GM19351 (cell line): ENCODE data around the gene BANP.
"Not testable (repeated sequence)": the region's sequence is repeated elsewhere in the genome, so short reads cannot be mapped to it uniquely, and the experiment has no call there.

Experiments
- ATAC-seq: cut with Tn5 transposase; IDR thresholded peaks from one replicate; pipeline ENCODE4 v1.9.1; 2021; ENCODE audit warnings: mild to moderate bottlenecking, moderate library complexity; ENCODE audit not compliant: unreplicated experiment

Gene BANP

DNA sequence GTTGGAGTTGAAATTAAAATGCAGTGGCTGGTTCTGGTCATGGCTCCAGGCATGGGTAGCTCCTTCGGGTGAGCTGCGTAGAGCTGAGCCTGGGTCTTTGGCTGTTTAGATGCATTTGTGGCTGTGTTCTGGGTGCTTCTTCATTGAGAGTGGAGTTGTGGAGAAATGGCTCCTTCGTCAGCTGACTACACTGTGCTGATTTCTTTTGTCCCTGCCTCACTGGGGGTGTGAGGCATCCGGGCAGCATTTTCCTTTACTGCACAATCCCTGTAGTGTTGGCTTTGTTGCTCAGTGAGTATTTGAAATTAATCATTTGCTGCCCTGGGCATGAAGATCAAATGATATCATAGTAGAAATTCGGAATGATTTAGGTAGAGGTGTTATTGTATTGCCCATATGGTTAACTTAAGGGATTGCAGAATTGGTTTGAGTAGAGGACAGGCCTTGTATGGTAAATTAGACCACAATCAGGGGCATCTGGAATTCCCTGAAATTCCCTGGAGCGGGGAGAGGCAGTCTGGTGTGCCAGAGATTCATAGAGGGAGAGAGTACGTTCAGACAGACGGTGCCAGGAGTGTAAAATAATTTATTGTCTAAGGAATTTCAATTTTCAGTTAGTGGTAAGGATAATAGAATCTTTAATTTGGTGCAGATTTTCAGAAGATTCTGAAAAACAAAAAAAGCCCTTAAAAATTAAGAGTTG lies 92.1 kb downstream of the BANP start:
- ATAC-seq: not testable (repeated sequence)

- ATAC-seq: peak; percentile 59
These were observed 92.9 kb downstream of the BANP start for GRCh38 chr16:88044121-88044581.

DNA sequence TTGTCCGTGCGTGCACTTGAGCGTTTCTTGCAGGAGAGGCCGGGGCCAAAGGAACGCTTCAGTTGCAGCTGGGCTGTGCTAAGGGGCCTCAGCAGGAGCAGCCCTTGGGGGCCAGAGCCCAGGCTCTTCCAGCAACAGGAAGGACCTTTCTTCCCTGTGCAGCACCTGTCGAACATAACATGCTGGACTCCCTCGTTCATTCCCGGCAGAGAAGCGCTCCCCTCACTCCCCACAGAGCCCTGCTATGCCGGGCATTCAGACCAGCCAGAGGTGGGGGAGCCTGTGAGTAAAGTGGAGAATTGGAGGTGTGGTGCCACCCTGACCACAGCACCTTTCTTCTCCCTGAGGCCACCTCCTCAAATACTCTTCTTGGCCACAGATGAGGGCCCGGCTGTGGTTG lies 94.1 kb downstream of the BANP start:
- not testable (repeated sequence) for ATAC-seq

DNA sequence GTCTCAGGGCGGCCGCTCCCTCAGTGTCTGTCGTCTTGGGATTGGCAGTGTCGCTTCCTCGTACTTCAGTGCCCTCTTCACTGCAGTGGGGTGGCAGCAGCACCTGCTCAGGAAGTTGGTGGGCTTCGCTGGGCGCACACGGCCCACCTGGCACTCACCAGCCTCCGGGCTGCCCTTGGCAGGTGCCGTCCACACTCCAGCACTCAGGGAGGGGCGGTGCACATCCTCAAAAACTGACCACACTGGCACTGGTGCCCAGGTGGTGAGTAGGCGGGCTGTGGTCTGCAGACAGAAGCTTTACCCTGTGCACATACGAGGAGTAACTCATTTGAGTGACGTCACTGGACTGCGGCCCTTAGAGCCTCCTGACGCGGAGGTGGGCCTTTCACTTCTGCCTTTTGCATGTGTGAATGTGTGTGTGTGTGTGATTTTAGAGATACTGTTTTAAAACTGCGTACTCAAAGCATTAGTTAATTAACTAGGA lies 94.6 kb downstream of the BANP start:
- peak; percentile 83 for ATAC-seq

- no peak for ATAC-seq
These were observed 96.2 kb downstream of the BANP start for GRCh38 chr16:88047462-88047861.

- ATAC-seq: no peak
These were observed 97.8 kb downstream of the BANP start for GRCh38 chr16:88048985-88049384.

DNA sequence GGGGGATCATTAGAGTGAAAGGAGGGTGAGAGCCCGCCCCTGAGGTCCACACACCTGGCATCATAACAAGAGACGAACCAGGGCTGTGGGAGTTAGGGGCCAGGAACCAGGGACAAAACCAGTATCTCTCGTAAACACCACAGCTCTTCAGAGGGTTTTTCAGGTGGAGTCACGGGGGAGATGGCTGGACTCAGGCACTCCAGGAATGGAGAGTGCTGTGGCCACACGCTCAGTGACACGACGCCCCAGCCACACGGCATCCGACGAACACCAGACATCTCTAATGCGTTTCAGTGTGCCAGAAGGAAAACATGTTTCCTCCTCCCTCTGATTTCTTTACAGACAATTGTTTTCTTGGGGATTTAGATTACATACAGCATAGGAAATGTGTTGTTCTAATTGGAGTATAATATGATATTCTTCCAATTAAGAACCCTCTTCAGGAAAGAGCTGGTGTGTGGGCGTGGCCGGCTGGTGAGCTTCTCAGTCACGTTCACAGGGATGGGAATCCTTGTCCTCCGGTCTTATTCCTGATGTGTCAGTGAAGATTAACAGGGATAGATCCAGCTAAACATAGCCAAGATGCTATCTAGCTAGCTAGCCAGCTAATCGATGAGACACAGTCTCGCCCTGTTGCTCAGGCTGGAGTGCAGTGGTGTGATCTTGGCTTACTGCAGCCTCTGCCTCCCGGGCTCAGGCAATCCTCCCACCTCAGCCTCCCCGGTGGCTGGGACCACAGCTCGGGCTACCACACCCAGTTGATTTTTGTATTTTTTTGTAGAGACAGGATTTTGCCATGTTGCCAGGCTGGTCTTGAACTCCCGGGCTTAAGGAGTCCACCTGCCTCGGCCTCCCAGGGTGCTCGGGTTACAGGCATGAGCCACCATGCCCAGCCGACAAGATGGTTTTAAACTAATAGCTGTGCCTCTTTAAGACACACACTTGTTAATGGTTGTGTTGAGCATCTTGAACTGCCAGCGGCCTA lies 98.6 kb downstream of the BANP start:
- ATAC-seq: no peak

DNA sequence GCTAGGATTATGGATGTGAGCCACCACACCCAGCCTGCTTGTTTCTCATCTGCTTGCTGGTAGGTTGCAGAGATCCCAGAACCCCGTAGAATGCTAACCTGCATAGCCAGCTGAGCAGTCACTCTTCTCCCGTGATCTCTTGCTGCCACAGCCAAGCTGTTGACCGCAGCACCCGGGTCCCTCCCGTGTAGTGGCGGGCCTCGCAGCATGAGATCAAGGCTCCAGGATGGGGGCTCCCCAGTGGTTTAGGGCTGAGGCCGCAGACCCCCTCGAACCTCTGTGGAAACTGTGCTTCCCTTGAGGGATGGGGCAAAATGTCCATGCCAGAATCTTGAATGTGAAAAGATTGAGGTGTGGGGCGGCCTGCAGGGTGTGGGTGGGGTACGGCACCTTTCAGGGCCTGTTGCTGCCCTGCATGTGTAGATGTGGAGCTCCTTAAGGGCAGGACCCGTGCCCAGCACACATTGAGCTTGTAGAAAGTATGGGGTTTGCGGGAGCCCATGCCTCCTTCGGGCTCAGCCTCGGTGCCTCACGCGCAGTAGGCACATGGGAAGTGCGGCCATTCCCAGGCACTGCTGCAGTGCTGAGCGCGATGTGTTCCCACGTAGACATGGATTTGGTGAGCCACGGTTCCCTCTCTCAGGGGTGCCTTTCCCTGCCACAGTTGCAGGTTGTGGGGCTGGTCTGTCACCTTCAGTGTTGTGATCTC lies 99.9 kb downstream of the BANP start:
- ATAC-seq: no peak

DNA sequence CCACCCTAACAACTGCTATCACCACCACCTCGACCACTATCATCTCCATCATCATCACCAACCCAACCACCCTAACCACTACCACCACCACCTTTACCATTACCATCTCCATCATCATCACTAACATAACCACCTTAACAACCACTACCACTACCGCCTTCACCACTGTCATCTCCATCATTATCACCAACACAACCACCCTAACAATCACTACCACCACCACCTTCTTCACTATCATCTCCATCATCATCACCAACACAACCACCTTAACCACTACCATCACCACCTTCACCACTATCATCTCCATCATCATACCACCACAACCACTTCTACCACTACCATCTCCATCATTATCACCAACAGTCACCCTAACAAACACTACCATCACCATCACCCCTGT lies 101.4 kb downstream of the BANP start:
- ATAC-seq: no peak

DNA sequence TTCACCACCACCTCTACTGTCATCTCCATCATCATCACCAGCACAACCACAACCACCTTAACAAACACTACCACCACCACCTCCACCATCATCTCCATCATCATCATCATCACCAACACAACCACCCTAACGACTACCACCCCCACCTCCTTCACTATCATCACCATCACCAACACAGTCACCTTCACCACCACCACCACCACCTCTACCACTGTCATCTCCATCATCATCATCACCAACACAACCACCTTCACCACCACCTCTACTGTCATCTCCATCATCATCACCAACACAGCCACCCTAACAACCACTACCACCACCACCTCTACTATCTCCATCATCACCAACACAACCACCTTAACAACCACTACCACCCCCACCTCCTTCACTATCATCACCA lies 102.2 kb downstream of the BANP start:
- ATAC-seq: not testable (repeated sequence)

DNA sequence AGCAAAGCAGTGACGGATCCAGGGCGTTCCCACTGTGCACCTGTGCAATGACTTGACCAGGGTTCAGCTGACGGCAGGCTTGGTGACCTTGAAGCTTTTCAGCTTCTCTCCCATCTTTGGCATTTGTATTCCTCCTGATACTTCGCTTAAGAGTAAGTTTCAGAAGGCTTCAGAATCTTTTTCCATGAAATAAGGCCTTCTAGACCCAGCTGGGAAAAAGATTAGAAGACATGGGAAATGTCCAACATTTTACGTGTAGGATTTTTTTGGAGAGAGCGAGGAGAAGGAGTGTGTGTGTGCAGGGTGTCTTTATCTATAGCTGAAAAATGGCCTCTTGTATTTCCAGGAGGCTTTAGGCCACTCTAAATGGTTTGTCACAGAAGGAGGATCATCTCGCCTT lies 104.1 kb downstream of the BANP start:
- ATAC-seq: no peak

- ATAC-seq: no peak
These were observed 105.0 kb downstream of the BANP start for GRCh38 chr16:88056212-88056611.

DNA sequence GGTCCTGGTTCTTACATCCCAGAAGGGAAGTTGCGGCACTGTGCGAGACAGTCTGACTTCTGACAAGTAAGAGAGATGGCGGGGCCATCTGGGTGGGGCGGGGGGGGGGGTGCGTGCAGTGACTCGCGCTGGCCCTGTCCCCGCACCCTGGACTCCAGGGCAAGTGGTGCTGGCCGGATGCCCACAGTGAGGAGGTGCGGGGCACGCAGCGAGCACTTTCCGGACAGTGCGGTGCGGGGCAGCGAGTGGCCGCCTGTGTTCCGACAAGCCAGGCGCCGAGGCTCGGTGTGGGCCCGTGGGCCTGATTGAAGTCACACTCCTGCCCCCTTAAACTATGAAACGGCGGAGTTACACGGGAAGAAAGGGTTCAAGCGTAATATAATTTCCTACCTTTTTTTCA lies 106.4 kb downstream of the BANP start:
- no peak for ATAC-seq

GRCh38 chr16:88058136-88058535 lies 106.9 kb downstream of the BANP start:
- ATAC-seq: no peak

GRCh38 chr16:88058817-88059216 lies 107.6 kb downstream of the BANP start:
- ATAC-seq: no peak

DNA sequence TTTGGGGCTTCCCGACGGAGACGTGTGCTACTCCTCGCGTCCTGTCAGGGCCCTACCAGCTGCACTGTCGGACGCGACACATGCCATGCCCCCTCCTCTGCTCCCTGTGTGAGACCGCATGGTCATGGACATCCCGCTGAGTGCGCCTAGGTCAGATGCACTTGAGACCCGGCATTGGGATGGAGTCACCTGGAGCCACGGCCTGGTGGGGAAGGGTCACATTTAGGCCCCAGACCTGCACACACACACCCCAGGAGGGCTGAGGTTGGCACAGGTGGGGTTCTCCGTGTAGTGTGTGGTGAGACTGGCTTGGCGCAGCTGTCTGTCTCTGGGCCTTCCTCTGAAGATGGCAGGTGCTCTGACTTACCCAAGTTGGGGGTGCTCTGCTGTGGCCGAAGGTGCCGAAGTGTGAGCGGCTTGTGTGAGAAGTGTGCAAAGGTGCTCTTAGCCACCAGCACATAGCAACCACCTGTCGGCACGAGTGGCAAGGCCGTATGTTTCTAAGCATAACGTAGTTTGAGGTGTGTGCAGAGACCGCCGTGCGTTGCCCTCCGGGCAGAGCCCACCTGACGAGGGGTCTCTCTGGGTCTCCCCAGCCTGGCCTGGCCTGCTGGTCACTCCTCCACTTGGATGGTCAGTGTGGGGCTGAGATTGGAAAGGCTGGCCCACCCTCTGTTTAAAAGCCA lies 108.6 kb downstream of the BANP start:
- no peak for ATAC-seq

GRCh38 chr16:88060524-88061219 lies 109.4 kb downstream of the BANP start:
- ATAC-seq: no peak

DNA sequence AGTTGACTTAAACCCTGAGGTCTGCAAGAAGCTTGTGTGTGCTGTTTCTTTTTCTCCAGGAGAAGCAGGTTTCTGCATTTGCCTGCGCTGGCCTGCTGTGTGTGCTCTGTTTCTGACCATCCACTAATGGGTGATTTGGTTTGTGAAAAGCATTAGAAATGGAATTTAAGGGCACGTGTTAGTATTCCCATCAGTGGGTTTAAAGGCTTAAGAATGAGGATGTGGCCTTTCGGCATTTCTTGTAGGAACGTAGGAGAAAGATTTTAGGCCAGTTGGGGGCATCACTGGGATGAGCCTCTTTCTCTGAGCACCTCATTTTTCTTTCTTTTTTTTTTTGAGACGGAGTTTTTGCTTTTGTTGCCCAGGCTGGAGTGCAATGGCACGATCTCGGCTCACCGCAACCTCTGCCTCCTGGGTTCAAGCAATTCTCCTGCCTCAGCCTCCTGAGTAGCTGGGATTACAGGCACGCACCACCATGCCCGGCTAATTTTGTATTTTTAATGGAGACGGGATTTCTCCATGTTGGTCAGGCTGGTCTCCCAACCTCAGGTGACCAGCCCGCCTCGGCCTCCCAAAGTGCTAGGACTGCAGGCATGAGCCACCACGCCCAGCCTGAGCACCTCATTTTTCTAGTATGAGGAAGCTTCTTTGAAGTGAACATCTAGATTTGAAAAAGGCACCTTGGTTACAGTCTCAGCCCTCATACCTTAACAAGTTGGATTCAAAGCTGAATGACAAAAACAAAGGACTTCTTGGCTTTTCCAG lies 110.3 kb downstream of the BANP start:
- ATAC-seq: no peak
